Body of pancreas (tissue), 4 donors: ENCODE results near the gene METTL24.

Experiments used
- POLR2A ChIP-seq, 3 donors: fragments of 450-650 bp; IDR thresholded peaks; one replicate each; pipeline ENCODE4 v1.6.1; 2016; ENCODE audit warnings: antibody characterized with exemption in 3 of 3, mild to moderate bottlenecking in 2 of 3
- TF ChIP-seq, protein P1 (sequence below), 7 experiments: fragments of 450-650 bp in 4 of 7; fragments of 200-600 bp in 3 of 7; sonication (generic) in 3 of 7; IDR thresholded peaks; one replicate each; pipeline ENCODE4 v1.5.1; 2016 to 2019; ENCODE audit warnings: antibody characterized with exemption in 7 of 7

- TF ChIP-seq, protein P1, sequence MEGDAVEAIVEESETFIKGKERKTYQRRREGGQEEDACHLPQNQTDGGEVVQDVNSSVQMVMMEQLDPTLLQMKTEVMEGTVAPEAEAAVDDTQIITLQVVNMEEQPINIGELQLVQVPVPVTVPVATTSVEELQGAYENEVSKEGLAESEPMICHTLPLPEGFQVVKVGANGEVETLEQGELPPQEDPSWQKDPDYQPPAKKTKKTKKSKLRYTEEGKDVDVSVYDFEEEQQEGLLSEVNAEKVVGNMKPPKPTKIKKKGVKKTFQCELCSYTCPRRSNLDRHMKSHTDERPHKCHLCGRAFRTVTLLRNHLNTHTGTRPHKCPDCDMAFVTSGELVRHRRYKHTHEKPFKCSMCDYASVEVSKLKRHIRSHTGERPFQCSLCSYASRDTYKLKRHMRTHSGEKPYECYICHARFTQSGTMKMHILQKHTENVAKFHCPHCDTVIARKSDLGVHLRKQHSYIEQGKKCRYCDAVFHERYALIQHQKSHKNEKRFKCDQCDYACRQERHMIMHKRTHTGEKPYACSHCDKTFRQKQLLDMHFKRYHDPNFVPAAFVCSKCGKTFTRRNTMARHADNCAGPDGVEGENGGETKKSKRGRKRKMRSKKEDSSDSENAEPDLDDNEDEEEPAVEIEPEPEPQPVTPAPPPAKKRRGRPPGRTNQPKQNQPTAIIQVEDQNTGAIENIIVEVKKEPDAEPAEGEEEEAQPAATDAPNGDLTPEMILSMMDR (IDR thresholded peaks at IDR 0.05): peak in 3 of 7 experiments; percentile 29 to 63 (median 63)
- TF ChIP-seq POLR2A (IDR thresholded peaks at IDR 0.05): peak; percentile 30 to 46 (median 35)
Observed at GRCh38 chr6:110357664-110358552, at the start of gene METTL24.
